T-helper 2 cell treated with Interferon-gamma antibody and Interleukin-4, amounts not matched to agents 100 ng/mL and 5 ng/mL, for 36 hours (primary cell): Measurements from ENCODE around the gene SLC16A5. TPM values are rescaled to one million over a fixed set of nuclear protein-coding genes. Genes with fewer than 3 reads are reported as not detected.

Source experiments
- intact Hi-C: fragments of 100-400 bp; cut with micrococcal nuclease; formaldehyde crosslinking; loops from one replicate; pipeline ENCODE4 v1.15.1; 2023
- total RNA-seq: library from RNA; stranded (reverse); gene quantifications from 2 replicates; pipeline ENCODE4 v1.2.3, GENCODE V29; 2022

Gene SLC16A5
- total RNA-seq, 1 donor from 2014 or later, result 8.7 TPM

DNA sequence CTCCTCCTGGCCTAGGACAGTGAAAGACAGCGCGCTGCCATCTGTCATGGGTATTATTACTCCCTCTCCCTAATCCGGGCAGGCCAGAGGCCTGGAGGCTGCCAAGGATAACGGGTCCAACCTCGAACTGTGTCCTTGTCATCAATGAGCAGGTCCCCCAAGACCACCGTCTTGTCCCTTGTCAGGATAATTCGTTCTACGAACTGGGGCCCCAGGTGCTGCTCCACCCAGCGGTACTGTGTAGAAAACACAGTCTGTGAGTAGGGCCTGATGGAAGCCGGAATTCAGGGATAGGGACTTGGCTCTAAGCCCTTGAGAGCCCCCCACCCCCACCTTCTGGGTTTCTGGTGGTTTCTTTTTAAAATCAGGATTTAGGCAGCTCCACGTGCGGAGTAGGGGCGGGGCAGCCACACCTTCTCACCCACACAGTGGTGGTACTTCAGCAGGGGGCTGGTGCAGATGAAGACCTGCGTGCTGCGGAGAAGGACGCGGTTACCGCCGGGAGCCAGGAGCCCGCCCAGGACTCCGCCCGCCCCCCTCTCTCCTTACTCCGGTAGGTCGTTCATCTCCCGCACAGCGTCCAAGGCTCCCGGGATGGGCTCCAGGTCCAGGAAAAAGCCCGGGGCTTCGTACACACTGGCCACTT lies 43.0 kb downstream of the SLC16A5 start:
- intact Hi-C loops, result loop anchor here (2.0 to 10.0 kb wide), 4 partner anchors 16 to 72 kb away; partner anchors contain the start of gene JPT1

- intact Hi-C loops, result loop anchor here (2.0 to 10.0 kb wide), 4 partner anchors 17 to 71 kb away; partner anchors contain the start of gene JPT1
These were observed 43.7 kb downstream of the SLC16A5 start, which contains the start of gene NT5C for GRCh38 chr17:75131278-75132017. Gene NT5C (minus strand): TSS chr17:75131742. CDS start chr17:75131707, 35 bp downstream.

GRCh38 chr17:75132018-75133000 lies 44.6 kb downstream of the SLC16A5 start:
- intact Hi-C loops, result loop anchor here (5.0 to 10.0 kb wide), 2 partner anchors 68 to 70 kb away; no protein-coding TSS in a partner anchor

- intact Hi-C loops, result loop anchor here (5.0 to 10.0 kb wide), 2 partner anchors 68 to 69 kb away; no protein-coding TSS in a partner anchor
These were observed 45.2 kb downstream of the SLC16A5 start for GRCh38 chr17:75133001-75133400.

GRCh38 chr17:75133607-75134347 lies 46.0 kb downstream of the SLC16A5 start:
- intact Hi-C loops, result loop anchor here (5.0 to 10.0 kb wide), 2 partner anchors 69 kb away; no protein-coding TSS in a partner anchor

- intact Hi-C loops, result loop anchor here (10.0 kb wide), 1 partner anchor 71 kb away; no protein-coding TSS in a partner anchor
These were observed 47.7 kb downstream of the SLC16A5 start for GRCh38 chr17:75135452-75135851.

DNA sequence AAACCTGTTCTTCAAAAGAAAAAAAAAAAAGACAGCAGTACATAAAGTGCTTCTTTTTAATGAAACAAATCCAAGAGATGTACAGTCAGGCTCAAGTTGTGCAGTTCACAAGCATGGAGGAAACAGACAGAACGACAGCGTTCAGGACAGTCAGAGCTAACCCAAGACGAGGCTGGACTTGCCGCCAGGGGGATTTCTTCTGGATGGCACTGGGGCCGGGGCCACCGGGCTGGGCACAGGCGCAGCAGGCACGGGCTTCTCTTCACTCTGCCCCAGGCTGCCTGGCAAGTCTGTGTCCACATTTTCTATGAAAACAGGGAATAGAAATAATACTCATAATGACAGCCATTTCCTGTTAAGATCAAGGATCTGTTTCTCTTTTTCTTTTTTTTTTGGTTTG lies 48.2 kb downstream of the SLC16A5 start:
- intact Hi-C loops, result loop anchor here (10.0 kb wide), 1 partner anchor 71 kb away; no protein-coding TSS in a partner anchor

- intact Hi-C loops, result loop anchor here (10.0 kb wide), 1 partner anchor 73 kb away; no protein-coding TSS in a partner anchor
These were observed 50.0 kb downstream of the SLC16A5 start for GRCh38 chr17:75137762-75138161.

- intact Hi-C loops, result loop anchor here (10.0 kb wide), 1 partner anchor 74 kb away; no protein-coding TSS in a partner anchor
These were observed 50.8 kb downstream of the SLC16A5 start for GRCh38 chr17:75138519-75138918.

- intact Hi-C loops, result no loop called here
These were observed 54.6 kb downstream of the SLC16A5 start for GRCh38 chr17:75142236-75142971.

DNA sequence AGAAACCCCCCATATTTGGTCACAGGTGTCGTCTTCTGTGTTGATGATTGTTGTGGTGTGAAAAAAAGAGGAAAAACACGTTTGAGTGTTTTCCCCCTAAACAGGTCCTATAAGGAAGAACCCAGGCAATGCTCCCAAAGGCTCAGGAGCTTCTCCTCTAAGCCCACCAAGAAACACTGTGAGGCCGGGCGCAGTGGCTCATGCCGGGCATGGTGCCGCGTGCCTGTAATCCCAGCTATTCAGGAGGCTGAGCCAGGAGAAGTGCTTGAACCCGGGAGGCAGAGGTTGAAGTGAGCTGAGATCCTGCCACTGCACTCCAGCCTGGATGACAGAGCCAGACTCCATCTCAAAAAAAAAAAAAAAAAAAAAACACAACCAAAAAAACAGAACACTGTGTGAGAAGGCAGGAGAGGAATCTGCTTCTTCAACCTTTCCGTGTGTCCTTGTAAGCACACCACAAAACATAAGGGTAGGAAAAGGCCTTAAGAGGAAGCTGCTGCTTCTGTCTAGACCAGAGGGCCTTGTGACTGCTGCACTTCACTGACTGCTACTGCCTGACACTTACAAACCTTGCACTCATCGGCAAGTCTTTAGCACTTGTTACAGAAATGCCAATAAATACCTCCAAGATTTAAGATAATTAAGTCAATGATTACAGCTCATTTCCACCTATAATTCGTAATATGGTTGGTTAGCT lies 57.2 kb downstream of the SLC16A5 start:
- intact Hi-C loops, result no loop called here

GRCh38 chr17:75146592-75146991 lies 58.8 kb downstream of the SLC16A5 start:
- intact Hi-C loops, result no loop called here

DNA sequence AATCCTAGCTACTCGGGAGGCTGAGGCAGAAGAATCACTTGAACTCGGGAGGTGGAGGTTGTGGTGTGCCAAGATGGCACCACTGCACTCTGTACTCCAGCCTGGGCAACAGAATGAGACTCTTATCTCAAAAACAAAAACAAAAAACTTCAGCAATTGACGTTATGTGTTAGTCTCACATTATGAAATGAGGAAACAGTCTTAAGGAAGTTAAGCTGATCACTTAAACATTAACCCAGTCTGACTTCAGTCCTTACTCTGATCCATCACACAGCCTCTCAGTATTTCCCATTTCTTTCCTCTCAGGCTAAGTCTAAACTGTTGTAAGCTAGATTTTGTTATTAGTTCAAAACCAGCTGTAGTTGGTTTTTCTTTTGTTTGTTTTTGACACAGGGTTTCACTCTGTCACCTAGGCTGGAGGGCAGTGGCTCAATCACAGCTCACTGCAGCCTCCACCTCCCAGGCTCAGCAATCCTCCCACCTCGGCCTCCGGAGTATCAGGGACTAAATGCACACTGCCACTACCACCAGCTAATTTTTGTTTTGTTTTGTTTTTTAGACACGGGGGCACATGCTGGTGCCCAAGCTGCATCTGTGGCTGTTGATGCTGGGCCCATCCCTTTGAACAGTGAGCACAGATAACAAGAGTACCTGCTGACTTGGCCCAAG lies 60.3 kb downstream of the SLC16A5 start:
- intact Hi-C loops, result no loop called here

- intact Hi-C loops, result loop anchor here (5.0 kb wide), 2 partner anchors 40 to 685 kb away; partner anchors contain the start of gene CD300A
These were observed 64.2 kb downstream of the SLC16A5 start for GRCh38 chr17:75151930-75152329.

DNA sequence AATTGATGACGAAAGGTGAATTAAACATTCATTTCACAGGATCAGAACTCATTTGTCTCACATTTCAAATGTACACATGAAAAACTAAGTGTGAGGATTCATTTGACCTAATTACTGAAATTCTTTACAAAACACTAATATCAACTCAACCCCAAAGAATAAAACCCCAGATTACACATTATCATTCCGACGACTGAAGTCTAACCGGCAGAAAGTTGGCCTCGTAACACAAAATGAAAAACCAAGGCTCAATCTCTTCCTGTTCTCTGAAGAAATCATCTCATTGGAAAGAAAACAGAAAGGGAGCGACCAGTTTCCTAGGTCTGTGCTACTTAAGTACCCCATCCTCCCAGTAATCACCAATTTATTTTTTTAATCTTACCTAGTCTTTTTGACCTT lies 64.8 kb downstream of the SLC16A5 start:
- intact Hi-C loops, result loop anchor here (5.0 kb wide), 2 partner anchors 40 to 685 kb away; partner anchors contain the start of gene CD300A

DNA sequence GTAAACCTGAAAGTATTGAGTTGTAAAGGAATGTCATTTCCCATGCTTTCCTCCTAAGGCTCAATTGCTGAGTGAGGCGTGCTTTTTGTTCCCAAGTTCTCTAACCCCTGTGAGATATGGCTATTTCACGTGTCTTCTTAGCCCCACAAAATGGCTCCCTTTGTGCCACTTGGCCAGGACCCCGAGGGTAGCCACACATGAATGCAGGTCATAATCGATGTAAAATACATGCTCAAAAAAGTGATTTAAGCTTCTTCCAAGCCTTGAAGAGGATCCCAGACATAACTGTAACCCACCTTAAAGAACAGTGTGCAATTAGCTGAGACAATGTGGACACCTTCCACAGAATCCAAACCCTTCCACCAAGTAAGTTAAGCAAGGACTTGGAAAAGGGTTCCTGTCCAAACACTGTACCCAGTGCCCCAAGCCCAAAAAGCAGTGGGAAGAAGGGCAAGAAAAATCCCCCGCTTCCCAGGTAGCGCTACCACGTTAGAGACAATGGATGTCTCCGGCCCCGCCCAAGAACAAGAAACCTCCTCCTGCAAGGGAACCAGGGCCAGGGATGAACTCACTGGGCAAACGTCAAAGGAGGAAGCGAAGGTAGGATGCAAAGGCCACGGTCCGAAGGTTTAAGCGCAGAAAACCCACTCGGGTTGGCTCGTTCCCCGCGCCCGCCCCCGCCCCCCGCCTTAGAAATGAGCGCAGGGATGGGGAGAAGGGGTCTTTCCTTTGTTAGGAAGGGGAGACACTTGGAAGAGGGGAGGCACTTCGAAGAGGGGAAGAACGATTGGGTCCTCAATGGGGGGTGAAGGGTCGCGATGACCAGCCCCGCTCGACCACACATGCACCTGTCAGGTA lies 65.4 kb downstream of the SLC16A5 start:
- intact Hi-C loops, result loop anchor here (5.0 kb wide), 2 partner anchors 41 to 686 kb away; partner anchors contain the start of gene CD300A

DNA sequence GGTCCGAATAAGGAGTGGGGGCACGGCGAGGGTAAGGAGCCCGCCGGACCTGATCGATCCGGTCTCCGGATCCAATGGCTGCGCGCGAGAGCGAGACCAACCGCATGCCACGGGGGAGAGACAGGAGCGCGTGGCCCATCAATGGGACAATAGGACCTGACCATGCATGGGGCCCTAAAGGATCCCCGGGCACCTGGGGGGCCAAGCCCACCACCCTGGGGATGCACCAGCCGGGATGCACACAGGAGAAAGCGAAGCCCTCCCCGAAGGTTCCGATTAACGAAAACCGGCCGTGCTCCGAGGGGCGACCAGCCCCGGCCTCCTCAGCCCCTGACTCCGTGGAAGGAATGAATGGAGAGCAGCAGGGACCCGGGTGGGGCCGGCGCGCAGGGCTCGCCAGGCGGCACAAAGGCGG lies 66.0 kb downstream of the SLC16A5 start:
- intact Hi-C loops, result loop anchor here (1.0 to 5.0 kb wide), 6 partner anchors 17 to 686 kb away; partner anchors contain the start of genes CD300A, NT5C and NUP85
